Lung (tissue), 12 donors: Measurements from ENCODE around the gene PPP1R9B. TPM values are rescaled to one million over a fixed set of nuclear protein-coding genes. Genes with fewer than 3 reads are reported as not detected.

Experiments used
- ATAC-seq: fragments of 200-7000 bp; cut with Tn5 transposase; one replicate; pipeline ENCODE4 v1.9.1; 2020; ENCODE audit warnings: moderate number of reproducible peaks; ENCODE audit not compliant: insufficient read depth, low FRiP score
- DNase-seq, 3 donors: peaks; one replicate each; pipeline ENCODE4 v3.0.0-alpha.2; 2013 to 2017
- H3K27ac ChIP-seq, 2 donors: one replicate each; pipeline ENCODE4 v1.5.1; 2013; ENCODE audit warnings: mild to moderate bottlenecking in 2 of 2, moderate library complexity in 2 of 2, control low read depth in 1 of 2, inconsistent platforms in 1 of 2, low read depth in 1 of 2, low read length in 1 of 2
- H3K27me3 ChIP-seq, 3 donors: one replicate each; pipeline ENCODE4 v1.5.1; 2013; ENCODE audit warnings: low read length in 2 of 3; ENCODE audit not compliant: control insufficient read depth in 3 of 3, insufficient read depth in 3 of 3
- H3K36me3 ChIP-seq, 4 donors: one replicate each; pipeline ENCODE4 v1.5.1; 2013; ENCODE audit warnings: low read length in 4 of 4, mild to moderate bottlenecking in 1 of 4, moderate library complexity in 1 of 4; ENCODE audit not compliant: control insufficient read depth in 4 of 4, insufficient read depth in 4 of 4
- H3K4me1 ChIP-seq, 5 donors: one replicate each; pipeline ENCODE4 v1.5.1; 2013; ENCODE audit warnings: low read length in 5 of 5, mild to moderate bottlenecking in 2 of 5, moderate library complexity in 1 of 5; ENCODE audit not compliant: control insufficient read depth in 5 of 5, insufficient read depth in 5 of 5
- H3K4me3 ChIP-seq: one replicate; pipeline ENCODE4 v1.5.1; 2013; ENCODE audit warnings: mild to moderate bottlenecking, control low read depth, moderate library complexity
- H3K9ac ChIP-seq, 2 donors: one replicate each; pipeline ENCODE4 v1.5.1; 2013; ENCODE audit warnings: low read length in 2 of 2, control low read depth in 1 of 2; ENCODE audit not compliant: insufficient read depth in 1 of 2
- H3K9me3 ChIP-seq, 4 donors: one replicate each; pipeline ENCODE4 v1.5.1; 2013; ENCODE audit warnings: low read length in 3 of 4, mild to moderate bottlenecking in 1 of 4, moderate library complexity in 1 of 4; ENCODE audit not compliant: control insufficient read depth in 4 of 4, insufficient read depth in 3 of 4
- CTCF ChIP-seq: IDR thresholded peaks from 2 replicates; pipeline ENCODE4 v1.5.1; 2012; ENCODE audit warnings: mild to moderate bottlenecking; ENCODE audit errors: control extremely low read depth, extremely low read depth
- WGBS, 2 donors: extraction: QIAGEN DNeasy Blood & Tissue Kit; methylation state at CpG; one replicate each; pipeline ENCODE4 v1.1.7; 2013; 5-methylcytosine and 5-hydroxymethylcytosine counted together
- polyA plus RNA-seq, 2 donors: library from polyadenylated mRNA; stranded (reverse); fragments of 200-250 nt; gene quantifications; one replicate each; pipeline ENCODE4 v1.2.1, GENCODE V29; 2013
- total RNA-seq, 2 donors: library from RNA; depleted of rRNA in 1 of 2; stranded (reverse); fragments of >200 nt in 1 of 2; gene quantifications; one replicate each; pipeline ENCODE4 v1.2.1, GENCODE V29; 2014 to 2021
- donor health status: control.
- donor health status: control.
- donor health status: Bipolar disorder and iron deficiency.
- donor health status: healthy.
- donor health status: DM: yes; HTN: yes; CAD: no.

PPP1R9B gene
- total and polyA plus RNA-seq, 4 donors = 31.7 to 77.4 (median 49.8) TPM

GRCh38 chr17:50198026-50198669, 47.7 kb upstream of the PPP1R9B start:
- ATAC-seq (no peak), DNase-seq (peak; percentile 57 to 60 (median 59))
- Histone ChIP-seq H3K9me3 (no peaks in the 10 kb centered on the region), H3K4me3 (no peak overlapping the region), H3K27me3 (peaks cover 0 to 6% (median 0%) of the 10 kb centered on the region in 3 donors), H3K36me3 (peaks cover 0 to 56% (median 31%) of the 10 kb centered on the region in 4 donors), H3K27ac (no peak overlapping the region), H3K9ac (no peak overlapping the region), H3K4me1 (peaks cover 0 to 46% (median 15%) of the 10 kb centered on the region in 5 donors)
- TF ChIP-seq CTCF = peak; percentile 40
- WGBS, 2 donors = 23% methylated on average over 7 of the region's 7 CpGs

GRCh38 chr17:50196826-50197225, 46.3 kb upstream of the PPP1R9B start:
- H3K36me3 ChIP-seq = peaks cover 0 to 67% (median 37%) of the 10 kb centered on the region in 4 donors
- 84 to 89% methylated on average over 6 of the region's 6 CpGs for WGBS, 2 donors
- H3K4me3 ChIP-seq = no peak overlapping the region
- peaks cover 0 to 35% (median 13%) of the 10 kb centered on the region in 5 donors for H3K4me1 ChIP-seq
- no peak overlapping the region for H3K9ac ChIP-seq
- no peaks in the 10 kb centered on the region for H3K9me3 ChIP-seq
- DNase-seq (no peak), ATAC-seq (no peak)
- H3K27ac ChIP-seq = peak overlapping the region in 1 of 2 donors; percentile 3
- no peak for TF ChIP-seq CTCF
- peaks cover 0 to 6% (median 0%) of the 10 kb centered on the region in 3 donors for H3K27me3 ChIP-seq

GRCh38 chr17:50196036-50196435, 45.6 kb upstream of the PPP1R9B start:
- WGBS, 2 donors = 77 to 96% methylated on average over 5 of the region's 5 CpGs
- Histone ChIP-seq H3K9ac (no peak overlapping the region), H3K27ac (no peak overlapping the region), H3K4me3 (no peak overlapping the region), H3K27me3 (peaks cover 0 to under 1% (median 0%) of the 10 kb centered on the region in 3 donors), H3K4me1 (peaks cover 0 to 31% (median 9%) of the 10 kb centered on the region in 5 donors), H3K36me3 (peaks cover 4 to 70% (median 40%) of the 10 kb centered on the region in 4 donors), H3K9me3 (no peaks in the 10 kb centered on the region)
- no peak for ATAC-seq
- no peak for TF ChIP-seq CTCF
- no peak for DNase-seq
